Smooth muscle cell (in vitro differentiated cells): Measurements from ENCODE around the gene DIAPH1. TPM values are rescaled to one million over a fixed set of nuclear protein-coding genes. Genes with fewer than 3 reads are reported as not detected.
A peak's percentile ranks its signal among the peaks of the same experiment; 100 is the strongest.

Source experiments
- DNase-seq: peaks from one replicate; lab custom pipeline; 2025; ENCODE audit not compliant: unreplicated experiment; lab: John Stamatoyannopoulos, UW
- H2AFZ ChIP-seq: fragments of 200-600 bp; sonication (generic); 2 replicates; pipeline ENCODE4 v1.6.0; 2016; ENCODE audit warnings: antibody characterized with exemption, low read depth, mild to moderate bottlenecking
- H3F3A ChIP-seq: fragments of 200-600 bp; sonication (generic); 2 replicates; pipeline ENCODE4 v1.6.0; 2017; ENCODE audit warnings: antibody characterized with exemption, low read depth
- H3K27ac ChIP-seq: fragments of 200-600 bp; sonication (generic); 2 replicates; pipeline ENCODE4 v1.5.1; 2016; ENCODE audit warnings: low read depth, mild to moderate bottlenecking
- H3K27me3 ChIP-seq: fragments of 200-600 bp; sonication (generic); 2 replicates; pipeline ENCODE4 v1.6.1; 2016; ENCODE audit warnings: low read depth, mild to moderate bottlenecking
- H3K36me3 ChIP-seq: fragments of 200-600 bp; sonication (generic); 2 replicates; pipeline ENCODE4 v1.5.1; 2016; ENCODE audit warnings: low read depth
- H3K4me1 ChIP-seq: fragments of 200-600 bp; sonication (generic); 2 replicates; pipeline ENCODE4 v1.5.1; 2016; ENCODE audit warnings: low read depth
- H3K4me2 ChIP-seq: fragments of 200-600 bp; sonication (generic); 2 replicates; pipeline ENCODE4 v1.6.0; 2016; ENCODE audit warnings: mild to moderate bottlenecking
- H3K4me3 ChIP-seq: fragments of 200-600 bp; sonication (generic); 2 replicates; pipeline ENCODE4 v1.5.1; 2016; ENCODE audit warnings: mild to moderate bottlenecking
- H3K79me2 ChIP-seq: fragments of 200-600 bp; sonication (generic); 2 replicates; pipeline ENCODE4 v1.6.0; 2016; ENCODE audit warnings: low read depth, mild to moderate bottlenecking
- H3K9ac ChIP-seq: fragments of 200-600 bp; sonication (generic); 2 replicates; pipeline ENCODE4 v1.6.0; 2016; ENCODE audit warnings: low read depth
- H3K9me3 ChIP-seq: fragments of 200-600 bp; sonication (generic); replicated peaks from 2 replicates; pipeline ENCODE4 v1.5.1; 2016; ENCODE audit warnings: low read depth
- H4K20me1 ChIP-seq: fragments of 200-600 bp; sonication (generic); 2 replicates; pipeline ENCODE4 v1.6.0; 2016; ENCODE audit warnings: low read depth
- WGBS: methylation state at CpG from one replicate; pipeline ENCODE4 v1.1.7; 2016; ENCODE audit warnings: low lambda C conversion rate; 5-methylcytosine and 5-hydroxymethylcytosine counted together
- polyA plus RNA-seq: library from polyadenylated mRNA; unstranded; fragments of >200 nt; fragmentation: Nextera tagmentation; extraction: Ambion mirVana; gene quantifications from 2 replicates; pipeline ENCODE4 v1.2.1, GENCODE V29; 2016
- total RNA-seq: library from RNA; depleted of rRNA; stranded (reverse); fragments of >200 nt; gene quantifications from 2 replicates; pipeline ENCODE4 v1.2.3, GENCODE V29; 2014
- TF ChIP-seq, protein P1 (sequence below): fragments of 200-600 bp; sonication (generic); IDR thresholded peaks from 2 replicates; pipeline ENCODE4 v1.5.1; 2017; ENCODE audit warnings: borderline replicate concordance, mild to moderate bottlenecking, antibody characterized with exemption; ENCODE audit not compliant: insufficient read depth, poor library complexity, severe bottlenecking

DIAPH1 gene
- total and polyA plus RNA-seq, 2 experiments from 2014 or later = 15.4 to 26.7 TPM

DNA sequence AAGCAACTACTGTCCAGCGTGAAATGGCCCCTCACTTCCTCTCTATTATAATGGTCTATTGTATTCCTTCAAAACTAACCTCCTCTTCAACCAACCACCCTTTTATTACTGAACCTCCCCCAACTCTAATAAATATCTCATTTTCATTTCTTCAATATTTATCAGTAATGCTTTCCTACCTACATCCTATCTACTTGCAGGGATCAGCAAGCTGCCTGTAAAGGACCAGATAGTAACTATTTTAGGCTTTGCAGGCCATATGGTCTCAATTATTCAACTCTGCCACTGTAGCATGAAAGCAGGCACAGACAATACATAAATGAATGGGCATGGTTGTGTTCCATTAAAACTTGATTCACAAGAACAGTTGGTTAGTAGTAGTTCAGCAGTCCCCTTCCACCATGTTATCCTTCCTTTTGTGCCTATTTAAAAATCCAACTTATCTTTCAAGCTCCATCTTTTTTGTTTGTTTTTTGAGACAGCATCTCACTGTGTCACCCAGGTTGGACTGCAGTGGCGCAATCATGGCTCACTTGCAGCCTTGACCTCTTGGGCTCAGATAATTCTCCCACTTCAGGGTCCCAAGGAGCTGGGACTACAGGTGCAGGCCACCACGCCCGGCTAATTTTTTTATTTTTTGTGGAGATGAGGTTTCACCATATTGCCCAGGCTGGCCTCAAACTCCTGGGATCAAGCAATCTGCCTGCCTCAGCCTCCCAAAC, 84.1 kb downstream of the DIAPH1 start:
- Histone ChIP-seq H3K27me3 (no peaks in the 10 kb centered on the region), H3K9ac (no peak overlapping the region), H2AFZ (no peak overlapping the region), H4K20me1 (no peaks in the 10 kb centered on the region), H3K4me1 (no peaks in the 10 kb centered on the region), H3K4me3 (no peak overlapping the region), H3K9me3 (no peaks in the 10 kb centered on the region), H3K36me3 (peaks cover 14% of the 10 kb centered on the region), H3K79me2 (no peaks in the 10 kb centered on the region), H3K4me2 (no peak overlapping the region), H3K27ac (no peak overlapping the region), H3F3A (peaks cover 8% of the 10 kb centered on the region)
- no peak for DNase-seq
- TF ChIP-seq, protein P1, sequence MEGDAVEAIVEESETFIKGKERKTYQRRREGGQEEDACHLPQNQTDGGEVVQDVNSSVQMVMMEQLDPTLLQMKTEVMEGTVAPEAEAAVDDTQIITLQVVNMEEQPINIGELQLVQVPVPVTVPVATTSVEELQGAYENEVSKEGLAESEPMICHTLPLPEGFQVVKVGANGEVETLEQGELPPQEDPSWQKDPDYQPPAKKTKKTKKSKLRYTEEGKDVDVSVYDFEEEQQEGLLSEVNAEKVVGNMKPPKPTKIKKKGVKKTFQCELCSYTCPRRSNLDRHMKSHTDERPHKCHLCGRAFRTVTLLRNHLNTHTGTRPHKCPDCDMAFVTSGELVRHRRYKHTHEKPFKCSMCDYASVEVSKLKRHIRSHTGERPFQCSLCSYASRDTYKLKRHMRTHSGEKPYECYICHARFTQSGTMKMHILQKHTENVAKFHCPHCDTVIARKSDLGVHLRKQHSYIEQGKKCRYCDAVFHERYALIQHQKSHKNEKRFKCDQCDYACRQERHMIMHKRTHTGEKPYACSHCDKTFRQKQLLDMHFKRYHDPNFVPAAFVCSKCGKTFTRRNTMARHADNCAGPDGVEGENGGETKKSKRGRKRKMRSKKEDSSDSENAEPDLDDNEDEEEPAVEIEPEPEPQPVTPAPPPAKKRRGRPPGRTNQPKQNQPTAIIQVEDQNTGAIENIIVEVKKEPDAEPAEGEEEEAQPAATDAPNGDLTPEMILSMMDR = no peak
- 88% methylated on average over 4 of the region's 4 CpGs for WGBS

DNA sequence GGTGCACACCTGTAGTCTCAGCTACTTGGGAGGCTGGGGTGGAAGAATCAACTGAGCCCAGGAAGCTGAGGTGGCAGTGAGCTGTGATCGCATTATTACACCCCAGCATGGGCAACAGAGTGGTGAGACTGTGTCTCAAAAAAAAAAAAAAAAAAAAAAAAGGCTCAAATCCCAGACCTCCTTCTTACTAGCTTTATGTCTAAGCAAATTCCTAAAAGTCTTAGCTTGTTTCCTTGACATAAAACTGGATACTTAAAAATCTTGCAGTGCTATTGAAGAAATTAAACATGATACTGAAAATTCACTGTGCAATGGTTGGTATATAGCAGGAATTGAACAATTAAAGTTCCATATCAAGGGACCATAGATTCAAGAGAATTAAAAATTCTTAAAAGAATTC, 84.9 kb downstream of the DIAPH1 start:
- 100% methylated on average over 1 of the region's 1 CpG for WGBS
- Histone ChIP-seq H2AFZ (no peak overlapping the region), H3K79me2 (no peaks in the 10 kb centered on the region), H3K36me3 (peaks cover 14% of the 10 kb centered on the region), H3K9ac (no peak overlapping the region), H3K4me3 (no peak overlapping the region), H3F3A (peaks cover 9% of the 10 kb centered on the region), H3K9me3 (no peaks in the 10 kb centered on the region), H3K27ac (no peak overlapping the region), H3K4me2 (no peak overlapping the region), H3K4me1 (no peaks in the 10 kb centered on the region), H4K20me1 (no peaks in the 10 kb centered on the region), H3K27me3 (no peaks in the 10 kb centered on the region)
- TF ChIP-seq, protein P1 = no peak
- no peak for DNase-seq

DNA sequence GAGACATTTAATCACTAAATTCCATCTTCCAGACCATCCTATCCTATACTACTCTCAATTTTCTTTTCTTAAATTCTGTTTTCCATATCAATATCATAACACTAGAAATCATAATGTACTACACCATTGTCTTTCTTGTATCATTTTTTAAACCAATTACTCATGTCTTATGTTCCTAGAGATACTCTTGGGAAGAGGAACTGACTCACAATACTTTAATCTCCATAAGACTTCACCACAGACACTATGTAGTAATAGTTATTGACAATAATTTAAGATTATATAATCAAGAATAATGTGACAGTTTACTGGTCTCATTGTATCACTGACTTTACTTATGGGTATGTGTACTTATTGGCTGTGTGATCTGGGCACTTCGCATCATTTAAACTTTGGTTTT, 86.1 kb downstream of the DIAPH1 start:
- TF ChIP-seq, protein P1 = no peak
- H3K9me3 ChIP-seq = no peaks in the 10 kb centered on the region
- DNase-seq = no peak
- no peak overlapping the region for H3K27ac ChIP-seq
- no peaks in the 10 kb centered on the region for H3K4me1 ChIP-seq
- no peaks in the 10 kb centered on the region for H3K79me2 ChIP-seq
- H3K4me2 ChIP-seq = no peak overlapping the region
- peaks cover 9% of the 10 kb centered on the region for H3F3A ChIP-seq
- H3K36me3 ChIP-seq = peaks cover 14% of the 10 kb centered on the region
- H3K27me3 ChIP-seq = no peaks in the 10 kb centered on the region
- H4K20me1 ChIP-seq = no peaks in the 10 kb centered on the region
- 100% methylated on average over 1 of the region's 1 CpG for WGBS
- H3K4me3 ChIP-seq = no peak overlapping the region
- H3K9ac ChIP-seq = no peak overlapping the region
- no peak overlapping the region for H2AFZ ChIP-seq

DNA sequence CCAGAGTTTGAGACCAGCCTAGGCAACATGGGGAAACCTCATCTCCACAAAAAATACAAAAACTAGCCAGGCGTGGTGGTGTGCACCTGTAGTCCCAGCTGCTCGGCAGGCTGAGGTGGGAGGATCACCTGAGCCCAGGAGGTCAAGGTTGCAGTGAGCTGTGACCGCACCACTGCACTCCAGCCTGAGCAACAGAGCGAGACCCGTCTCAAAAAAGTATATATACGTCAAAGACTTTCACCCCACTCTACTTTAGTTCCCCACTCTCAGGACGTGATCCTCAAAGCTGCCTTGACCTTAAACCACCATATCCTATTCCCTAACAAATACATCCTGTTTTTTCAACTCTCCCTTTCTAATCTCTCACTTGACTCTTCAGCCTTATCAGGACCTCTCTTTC, 88.9 kb downstream of the DIAPH1 start:
- Histone ChIP-seq H3K27ac (peak overlapping the region; percentile 79), H2AFZ (no peak overlapping the region), H3K4me1 (peaks cover 7% of the 10 kb centered on the region), H3K9me3 (no peaks in the 10 kb centered on the region), H3K4me2 (peak overlapping the region; percentile 47), H4K20me1 (no peaks in the 10 kb centered on the region), H3K9ac (no peak overlapping the region), H3K4me3 (no peak overlapping the region), H3K36me3 (peaks cover 14% of the 10 kb centered on the region), H3K27me3 (no peaks in the 10 kb centered on the region), H3K79me2 (no peaks in the 10 kb centered on the region), H3F3A (peaks cover 24% of the 10 kb centered on the region)
- TF ChIP-seq, protein P1 = no peak
- 98% methylated on average over 7 of the region's 7 CpGs for WGBS
- DNase-seq = no peak
